ENCODE measurements around the gene TTLL1. TPM values are rescaled to one million over a fixed set of nuclear protein-coding genes. Genes with fewer than 3 reads are reported as not detected.

The TTLL1 gene
- total and polyA plus RNA-seq, 2 donors (not counting 3 experiments of a cell fraction or from before 2014, with no cell fraction given): 9.0 to 17.0 TPM

DNA sequence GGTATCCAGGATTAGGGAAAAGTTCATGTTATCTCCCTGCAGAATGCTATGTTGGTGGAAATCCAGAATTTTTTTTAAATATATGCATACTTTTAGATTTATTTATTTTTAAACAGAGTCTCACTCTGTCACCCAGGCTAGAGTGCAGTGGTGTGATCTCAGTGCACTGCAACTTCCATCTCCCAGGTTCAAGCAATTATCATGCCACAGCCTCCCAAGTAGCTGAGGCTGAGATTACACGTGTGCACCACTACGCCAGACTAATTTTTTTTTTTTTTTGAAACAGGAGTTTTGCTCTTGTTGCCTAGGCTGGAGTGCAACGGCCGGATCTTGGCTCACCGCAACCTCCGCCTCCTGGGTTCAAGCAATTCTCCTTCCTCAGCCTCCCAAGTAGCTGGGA, 76.8 kb downstream of the TTLL1 start:
- dilution Hi-C loops (cut with MboI; ENCODE audit: extremely low pct_ligation_motif_present, low sequenced_read_pairs) (no loop called here), intact Hi-C loops (cut with micrococcal nuclease) (loop anchor here (5.0 kb wide), 1 partner anchor 80 kb away; no protein-coding TSS in a partner anchor)
- Histone ChIP-seq H3K27me3 (ENCODE audit: control insufficient read depth in 2 of 2, insufficient read depth in 2 of 2, low read length in 2 of 2) (no peaks in the 10 kb centered on the region), H3K36me3 (ENCODE audit: control insufficient read depth in 2 of 2, extremely low read depth in 1 of 2, insufficient read depth in 2 of 2, low read length in 2 of 2) (no peaks in the 10 kb centered on the region), H3K4me3 (replicated peaks in 1 of 3; ENCODE audit: insufficient read depth in 1 of 3, low read depth in 1 of 3, low read length in 3 of 3) (no peak overlapping the region), H3K4me1 (ENCODE audit: control insufficient read depth, extremely low read depth, insufficient read depth, low read length) (peaks cover 25% of the 10 kb centered on the region), H3K27ac (ENCODE audit: insufficient read depth, low read depth, low read length) (no peak overlapping the region), H3K9me3 (replicated peaks; ENCODE audit: control insufficient read depth, insufficient read depth, low read length) (no peaks in the 10 kb centered on the region), H3K9me1 (replicated peaks; ENCODE audit: control insufficient read depth, extremely low read depth, insufficient read depth, low read length) (no peaks in the 10 kb centered on the region), H3K4me2 (ENCODE audit: insufficient read depth, low read length) (no peak overlapping the region), H4K20me1 (replicated peaks; ENCODE audit: control insufficient read depth, extremely low read depth, insufficient read depth, low read length) (no peaks in the 10 kb centered on the region), H3K9ac (replicated peaks; ENCODE audit: extremely low read depth, insufficient read depth, low read length) (no peak overlapping the region), H3K79me2 (ENCODE audit: control insufficient read depth, insufficient read depth, low read length) (peaks cover 60% of the 10 kb centered on the region), H2AFZ (ENCODE audit: low read depth, low read length) (no peak overlapping the region)
- DNase-seq (ENCODE audit: low read depth, low spot score): no peak
- FAIRE-seq: no peak
- no peak for TF ChIP-seq GATA2 (IDR thresholded peaks at IDR 0.05; ENCODE audit: insufficient read depth, insufficient read length, low read depth, low read length)
- TF ChIP-seq FOS (IDR thresholded peaks at IDR 0.05; ENCODE audit: borderline replicate concordance, insufficient read depth, low read length): no peak
- no peak for TF ChIP-seq POLR2A (IDR thresholded peaks at IDR 0.05; ENCODE audit: low read depth, low read length)
- TF ChIP-seq, protein P1, sequence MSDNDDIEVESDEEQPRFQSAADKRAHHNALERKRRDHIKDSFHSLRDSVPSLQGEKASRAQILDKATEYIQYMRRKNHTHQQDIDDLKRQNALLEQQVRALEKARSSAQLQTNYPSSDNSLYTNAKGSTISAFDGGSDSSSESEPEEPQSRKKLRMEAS (IDR thresholded peaks at IDR 0.05; ENCODE audit: insufficient read depth, insufficient read length): no peak
- no peak for TF ChIP-seq JUN (IDR thresholded peaks at IDR 0.05; ENCODE audit: borderline replicate concordance, insufficient read depth, insufficient read length, low read depth)
- no peak for TF ChIP-seq EZH2 (IDR thresholded peaks at IDR 0.05; ENCODE audit: borderline replicate concordance, low read depth, low read length, severe bottlenecking)
- no peak for TF ChIP-seq MYC (IDR thresholded peaks at IDR 0.05; ENCODE audit: low read depth, low read length)
- POLR2A ChIA-PET: no interaction called here
- no TSS peak for BruUV-seq (replicated peaks)
- CTCF ChIA-PET: interaction anchor here (0.9 to 4.0 kb wide), 4 partner anchors 9 to 53 kb away, joined by 3 to 24 read pairs (median 13); no protein-coding TSS in a partner anchor

DNA sequence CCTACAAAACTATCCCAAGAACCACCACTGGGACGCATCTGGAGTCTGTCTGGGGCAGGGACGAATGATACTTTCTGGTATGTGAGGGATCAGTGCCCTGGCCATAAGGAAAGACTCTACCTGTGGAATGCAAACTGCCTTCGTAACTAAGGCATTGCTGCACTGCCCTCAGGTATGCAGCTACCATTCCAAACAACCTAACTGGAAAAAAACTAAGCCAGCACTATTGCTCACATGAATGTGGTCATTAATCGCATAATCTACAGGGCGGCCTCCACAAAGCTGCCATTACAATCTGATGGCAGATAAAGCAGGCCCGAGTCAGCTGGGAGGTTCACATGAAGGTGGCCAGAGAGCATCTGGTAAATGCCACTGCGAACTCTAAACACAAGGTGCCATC, 78.1 kb downstream of the TTLL1 start:
- dilution Hi-C loops (cut with MboI; ENCODE audit: extremely low pct_ligation_motif_present, low sequenced_read_pairs) (no loop called here), intact Hi-C loops (cut with micrococcal nuclease) (loop anchor here (5.0 kb wide), 1 partner anchor 79 kb away; no protein-coding TSS in a partner anchor)
- H3K36me3 ChIP-seq (ENCODE audit: control insufficient read depth in 2 of 2, extremely low read depth in 1 of 2, insufficient read depth in 2 of 2, low read length in 2 of 2): no peaks in the 10 kb centered on the region
- H3K9me3 ChIP-seq (replicated peaks; ENCODE audit: control insufficient read depth, insufficient read depth, low read length): no peaks in the 10 kb centered on the region
- peaks cover 25% of the 10 kb centered on the region for H3K4me1 ChIP-seq (ENCODE audit: control insufficient read depth, extremely low read depth, insufficient read depth, low read length)
- H3K27me3 ChIP-seq (ENCODE audit: control insufficient read depth in 2 of 2, insufficient read depth in 2 of 2, low read length in 2 of 2): no peaks in the 10 kb centered on the region
- no peak for FAIRE-seq
- ChIA-PET CTCF (no interaction called here), POLR2A (no interaction called here)
- no peak for TF ChIP-seq POLR2AphosphoS5 (IDR thresholded peaks at IDR 0.05; ENCODE audit: insufficient read depth, low read depth, low read length)
- no peak for TF ChIP-seq EZH2 (IDR thresholded peaks at IDR 0.05; ENCODE audit: borderline replicate concordance, low read depth, low read length, severe bottlenecking)
- TF ChIP-seq MYC (IDR thresholded peaks at IDR 0.05; ENCODE audit: low read depth, low read length): no peak
- TF ChIP-seq, protein P1 (IDR thresholded peaks at IDR 0.05; ENCODE audit: insufficient read depth, insufficient read length): no peak
- no peak for TF ChIP-seq GATA2 (IDR thresholded peaks at IDR 0.05; ENCODE audit: insufficient read depth, insufficient read length, low read depth, low read length)
- TF ChIP-seq POLR2A (IDR thresholded peaks at IDR 0.05; ENCODE audit: low read depth, low read length): no peak
- TF ChIP-seq, protein P2, sequence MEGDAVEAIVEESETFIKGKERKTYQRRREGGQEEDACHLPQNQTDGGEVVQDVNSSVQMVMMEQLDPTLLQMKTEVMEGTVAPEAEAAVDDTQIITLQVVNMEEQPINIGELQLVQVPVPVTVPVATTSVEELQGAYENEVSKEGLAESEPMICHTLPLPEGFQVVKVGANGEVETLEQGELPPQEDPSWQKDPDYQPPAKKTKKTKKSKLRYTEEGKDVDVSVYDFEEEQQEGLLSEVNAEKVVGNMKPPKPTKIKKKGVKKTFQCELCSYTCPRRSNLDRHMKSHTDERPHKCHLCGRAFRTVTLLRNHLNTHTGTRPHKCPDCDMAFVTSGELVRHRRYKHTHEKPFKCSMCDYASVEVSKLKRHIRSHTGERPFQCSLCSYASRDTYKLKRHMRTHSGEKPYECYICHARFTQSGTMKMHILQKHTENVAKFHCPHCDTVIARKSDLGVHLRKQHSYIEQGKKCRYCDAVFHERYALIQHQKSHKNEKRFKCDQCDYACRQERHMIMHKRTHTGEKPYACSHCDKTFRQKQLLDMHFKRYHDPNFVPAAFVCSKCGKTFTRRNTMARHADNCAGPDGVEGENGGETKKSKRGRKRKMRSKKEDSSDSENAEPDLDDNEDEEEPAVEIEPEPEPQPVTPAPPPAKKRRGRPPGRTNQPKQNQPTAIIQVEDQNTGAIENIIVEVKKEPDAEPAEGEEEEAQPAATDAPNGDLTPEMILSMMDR (IDR thresholded peaks at IDR 0.05; ENCODE audit: extremely low read depth in 1 of 2, insufficient read depth in 1 of 2, low read depth in 1 of 2, low read length in 2 of 2): no peak
- no peak for TF ChIP-seq FOS (IDR thresholded peaks at IDR 0.05; ENCODE audit: borderline replicate concordance, insufficient read depth, low read length)
- no peak for TF ChIP-seq JUN (IDR thresholded peaks at IDR 0.05; ENCODE audit: borderline replicate concordance, insufficient read depth, insufficient read length, low read depth)
- no peak overlapping the region for H3K27ac ChIP-seq (ENCODE audit: insufficient read depth, low read depth, low read length)
- peaks cover 70% of the 10 kb centered on the region for H3K79me2 ChIP-seq (ENCODE audit: control insufficient read depth, insufficient read depth, low read length)
- H3K9me1 ChIP-seq (replicated peaks; ENCODE audit: control insufficient read depth, extremely low read depth, insufficient read depth, low read length): no peaks in the 10 kb centered on the region
- H3K9ac ChIP-seq (replicated peaks; ENCODE audit: extremely low read depth, insufficient read depth, low read length): no peak overlapping the region
- BruUV-seq (replicated peaks): no TSS peak
- no peak for DNase-seq (ENCODE audit: low read depth, low spot score)
- no peak overlapping the region for H3K4me3 ChIP-seq (replicated peaks in 1 of 3; ENCODE audit: insufficient read depth in 1 of 3, low read depth in 1 of 3, low read length in 3 of 3)
- H3K4me2 ChIP-seq (ENCODE audit: insufficient read depth, low read length): no peak overlapping the region
- no peak overlapping the region for H2AFZ ChIP-seq (ENCODE audit: low read depth, low read length)
- no peaks in the 10 kb centered on the region for H4K20me1 ChIP-seq (replicated peaks; ENCODE audit: control insufficient read depth, extremely low read depth, insufficient read depth, low read length)
